GM12874 (cell line): ENCODE measurements around the gene DOCK6.

ENCODE experiments used
- TF ChIP-seq, protein P1 (sequence below): IDR thresholded peaks from 2 replicates; pipeline ENCODE4 v1.5.1; 2011; ENCODE audit warnings: low read depth, mild to moderate bottlenecking, control low read depth, low read length, moderate library complexity; ENCODE audit not compliant: insufficient read depth

Gene DOCK6

GRCh38 chr19:11284515-11284914 is 22.2 kb upstream of the DOCK6 start:
- TF ChIP-seq, protein P1, sequence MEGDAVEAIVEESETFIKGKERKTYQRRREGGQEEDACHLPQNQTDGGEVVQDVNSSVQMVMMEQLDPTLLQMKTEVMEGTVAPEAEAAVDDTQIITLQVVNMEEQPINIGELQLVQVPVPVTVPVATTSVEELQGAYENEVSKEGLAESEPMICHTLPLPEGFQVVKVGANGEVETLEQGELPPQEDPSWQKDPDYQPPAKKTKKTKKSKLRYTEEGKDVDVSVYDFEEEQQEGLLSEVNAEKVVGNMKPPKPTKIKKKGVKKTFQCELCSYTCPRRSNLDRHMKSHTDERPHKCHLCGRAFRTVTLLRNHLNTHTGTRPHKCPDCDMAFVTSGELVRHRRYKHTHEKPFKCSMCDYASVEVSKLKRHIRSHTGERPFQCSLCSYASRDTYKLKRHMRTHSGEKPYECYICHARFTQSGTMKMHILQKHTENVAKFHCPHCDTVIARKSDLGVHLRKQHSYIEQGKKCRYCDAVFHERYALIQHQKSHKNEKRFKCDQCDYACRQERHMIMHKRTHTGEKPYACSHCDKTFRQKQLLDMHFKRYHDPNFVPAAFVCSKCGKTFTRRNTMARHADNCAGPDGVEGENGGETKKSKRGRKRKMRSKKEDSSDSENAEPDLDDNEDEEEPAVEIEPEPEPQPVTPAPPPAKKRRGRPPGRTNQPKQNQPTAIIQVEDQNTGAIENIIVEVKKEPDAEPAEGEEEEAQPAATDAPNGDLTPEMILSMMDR: no peak

GRCh38 chr19:11281356-11282049 is 19.2 kb upstream of the DOCK6 start:
- TF ChIP-seq, protein P1: no peak

- TF ChIP-seq, protein P1: no peak
These were observed 17.3 kb upstream of the DOCK6 start for GRCh38 chr19:11279505-11280236.

DNA sequence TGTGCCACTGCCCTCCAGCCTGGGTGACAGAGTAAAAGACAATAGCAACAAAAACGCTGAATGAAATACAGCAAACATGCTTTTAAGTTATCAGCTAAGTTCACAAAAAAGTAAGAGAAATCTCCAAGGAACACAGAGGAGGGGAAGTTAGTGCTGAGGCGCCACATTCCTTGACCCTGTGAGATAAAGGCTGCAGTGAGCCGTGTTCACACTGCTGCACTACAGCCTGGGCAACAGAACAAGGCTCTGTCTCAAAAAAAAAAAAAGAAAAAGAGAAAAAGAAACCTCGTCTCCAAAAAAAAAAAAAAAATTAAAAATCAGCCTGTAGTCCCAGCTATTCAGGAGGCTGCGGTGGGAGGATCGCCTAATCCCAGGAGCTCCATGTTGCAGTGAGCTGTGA is 16.3 kb upstream of the DOCK6 start:
- TF ChIP-seq, protein P1: no peak

DNA sequence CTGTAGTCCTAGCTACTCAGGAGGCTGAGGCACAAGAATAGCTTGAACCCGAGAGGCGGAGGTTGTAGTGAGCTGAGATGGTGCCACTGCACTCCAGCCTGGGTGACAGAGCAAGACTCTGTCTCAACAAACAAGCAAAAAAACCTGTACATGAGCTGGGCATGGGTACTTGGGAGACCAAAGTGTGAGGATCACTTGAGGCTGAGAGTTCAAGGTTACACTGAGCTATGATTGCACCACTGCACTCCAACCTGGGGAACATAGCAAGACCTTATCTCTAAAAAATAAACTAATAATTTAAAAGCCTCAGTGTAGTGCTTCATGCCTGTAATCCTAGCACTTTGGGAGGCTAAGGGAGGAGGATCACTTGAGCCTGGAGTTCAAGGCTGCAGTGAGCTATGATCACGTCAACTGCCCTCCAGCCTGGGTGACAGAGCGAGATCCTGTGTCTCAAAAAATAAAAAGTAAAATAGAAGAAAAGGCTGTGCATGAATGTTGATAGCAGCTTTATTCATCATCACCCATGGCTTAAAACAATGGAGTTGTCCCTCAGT is 12.3 kb upstream of the DOCK6 start:
- TF ChIP-seq, protein P1: no peak

- TF ChIP-seq, protein P1: no peak
These were observed 11.7 kb upstream of the DOCK6 start for GRCh38 chr19:11273989-11274388.

- TF ChIP-seq, protein P1: no peak
These were observed 11.0 kb upstream of the DOCK6 start for GRCh38 chr19:11273296-11273695.
